H9 (cell line): ENCODE results near the gene SCAF8. TPM values are rescaled to one million over a fixed set of nuclear protein-coding genes. Genes with fewer than 3 reads are reported as not detected.

Experiments
- DNase-seq: peaks from one replicate; pipeline ENCODE4 v3.0.0-alpha.2; 2017
- H2AFZ ChIP-seq: one replicate; pipeline ENCODE4 v1.6.1; 2013; ENCODE audit warnings: mild to moderate bottlenecking, low read length, control low read depth, moderate library complexity
- H2AK5ac ChIP-seq: 2 replicates; pipeline ENCODE4 v1.6.1; 2013; ENCODE audit warnings: low read length, control low read depth, mixed read lengths; ENCODE audit not compliant: insufficient read length
- H2BK120ac ChIP-seq: one replicate; pipeline ENCODE4 v1.6.1; 2013; ENCODE audit warnings: low read depth, mild to moderate bottlenecking, low read length, control low read depth, inconsistent platforms; ENCODE audit not compliant: poor library complexity, severe bottlenecking
- H2BK12ac ChIP-seq: 2 replicates; pipeline ENCODE4 v1.6.1; 2013; ENCODE audit warnings: low read length, control low read depth, mixed read lengths, low read depth; ENCODE audit not compliant: insufficient read length
- H2BK15ac ChIP-seq: 2 replicates; pipeline ENCODE4 v1.6.1; 2013; ENCODE audit warnings: low read depth, low read length, control low read depth
- H2BK20ac ChIP-seq: one replicate; pipeline ENCODE4 v1.6.1; 2013; ENCODE audit warnings: low read depth, mild to moderate bottlenecking, low read length, control low read depth, inconsistent platforms; ENCODE audit not compliant: poor library complexity, severe bottlenecking
- H2BK5ac ChIP-seq: 2 replicates; pipeline ENCODE4 v1.6.1; 2013; ENCODE audit warnings: low read length, control low read depth, mixed read lengths; ENCODE audit not compliant: insufficient read length
- H3K14ac ChIP-seq: 2 replicates; pipeline ENCODE4 v1.6.1; 2013; ENCODE audit warnings: low read length, control low read depth; ENCODE audit not compliant: insufficient read depth
- H3K18ac ChIP-seq: 2 replicates; pipeline ENCODE4 v1.6.1; 2013; ENCODE audit warnings: low read depth, mild to moderate bottlenecking, mixed read lengths, low read length, control low read depth; ENCODE audit not compliant: insufficient read length
- H3K23ac ChIP-seq: 2 replicates; pipeline ENCODE4 v1.6.1; 2013; ENCODE audit warnings: low read length, control low read depth, mixed read lengths, low read depth; ENCODE audit not compliant: insufficient read length
- H3K23me2 ChIP-seq: 2 replicates; pipeline ENCODE4 v1.6.1; 2013; ENCODE audit warnings: low read depth, mild to moderate bottlenecking, mixed read lengths, low read length, control low read depth; ENCODE audit not compliant: insufficient read length, poor library complexity, severe bottlenecking
- H3K27ac ChIP-seq: 2 replicates; pipeline ENCODE4 v1.5.1; 2013; ENCODE audit warnings: low read length, control low read depth, mixed read lengths, low read depth; ENCODE audit not compliant: insufficient read length
- H3K27me3 ChIP-seq: 2 replicates; pipeline ENCODE4 v1.6.1; 2013; ENCODE audit warnings: low read length, control low read depth, inconsistent platforms; ENCODE audit not compliant: insufficient read depth
- H3K4ac ChIP-seq: 2 replicates; pipeline ENCODE4 v1.6.1; 2013; ENCODE audit warnings: low read depth, mild to moderate bottlenecking, control low read depth, inconsistent platforms, low read length, moderate library complexity
- H3K4me1 ChIP-seq: 2 replicates; pipeline ENCODE4 v1.6.1; 2013; ENCODE audit warnings: low read length, control low read depth, inconsistent platforms; ENCODE audit not compliant: insufficient read depth
- H3K4me2 ChIP-seq: 2 replicates; pipeline ENCODE4 v1.6.1; 2013; ENCODE audit warnings: low read length, control low read depth, mixed read lengths; ENCODE audit not compliant: insufficient read length, insufficient read depth
- H3K56ac ChIP-seq: 2 replicates; pipeline ENCODE4 v1.6.1; 2013; ENCODE audit warnings: low read depth, mild to moderate bottlenecking, mixed read lengths, low read length, control low read depth; ENCODE audit not compliant: insufficient read length
- H3K79me1 ChIP-seq: 2 replicates; pipeline ENCODE4 v1.6.1; 2013; ENCODE audit warnings: low read depth, mild to moderate bottlenecking, moderate library complexity, low read length, control low read depth, inconsistent platforms; ENCODE audit not compliant: insufficient read depth, poor library complexity, severe bottlenecking
- H3K79me2 ChIP-seq: 2 replicates; pipeline ENCODE4 v1.6.1; 2013; ENCODE audit warnings: low read length, control low read depth, inconsistent platforms; ENCODE audit not compliant: insufficient read depth
- H3K9ac ChIP-seq: 2 replicates; pipeline ENCODE4 v1.6.1; 2013; ENCODE audit warnings: low read length, control low read depth, mixed read lengths; ENCODE audit not compliant: insufficient read length; ENCODE audit errors: extremely low read depth
- H3K9me3 ChIP-seq: one replicate; pipeline ENCODE4 v1.6.1; 2013; ENCODE audit warnings: low read depth, low read length, inconsistent platforms; ENCODE audit not compliant: control insufficient read depth
- H3T11ph ChIP-seq: one replicate; pipeline ENCODE4 v1.6.1; 2013; ENCODE audit warnings: mild to moderate bottlenecking, low read length, control low read depth, inconsistent platforms
- H4K20me1 ChIP-seq: one replicate; pipeline ENCODE4 v1.6.1; 2013; ENCODE audit not compliant: control insufficient read depth, insufficient read length, insufficient read depth
- H4K5ac ChIP-seq: 2 replicates; pipeline ENCODE4 v1.6.1; 2013; ENCODE audit warnings: low read depth, mild to moderate bottlenecking, mixed read lengths, low read length, control low read depth; ENCODE audit not compliant: insufficient read length
- H4K8ac ChIP-seq: replicated peaks from 2 replicates; pipeline ENCODE4 v1.6.1; 2013; ENCODE audit warnings: low read length, control low read depth, mixed read lengths, low read depth; ENCODE audit not compliant: insufficient read length
- H4K91ac ChIP-seq: 2 replicates; pipeline ENCODE4 v1.6.1; 2013; ENCODE audit warnings: low read depth, mild to moderate bottlenecking, moderate library complexity, mixed read lengths, low read length, control low read depth; ENCODE audit not compliant: insufficient read length
- H3K27ac Mint-ChIP-seq, 3 experiments: 2 replicates in 2 of 3; 3 replicates in 1 of 3; pipeline ENCODE4 v1.8.0; 2020 to 2021; ENCODE audit warnings: mixed read lengths in 3 of 3, mild to moderate bottlenecking in 1 of 3, moderate library complexity in 1 of 3
- H3K27me3 Mint-ChIP-seq: 2 replicates; pipeline ENCODE4 v1.8.0; 2021; ENCODE audit warnings: low read depth, mild to moderate bottlenecking, moderate library complexity, mixed read lengths
- H3K36me3 Mint-ChIP-seq, 3 experiments: 2 replicates in 2 of 3; 3 replicates in 1 of 3; pipeline ENCODE4 v1.8.0; 2020 to 2021; ENCODE audit warnings: low read depth in 3 of 3, mixed read lengths in 3 of 3; ENCODE audit not compliant: insufficient read depth in 1 of 3
- H3K4me1 Mint-ChIP-seq, 2 experiments: 2 replicates each; pipeline ENCODE4 v1.8.0; 2020; ENCODE audit warnings: mixed read lengths in 2 of 2
- H3K4me3 Mint-ChIP-seq, 2 experiments: 2 replicates in 1 of 2; 3 replicates in 1 of 2; pipeline ENCODE4 v1.8.0; 2020 to 2021; ENCODE audit warnings: mild to moderate bottlenecking in 2 of 2, mixed read lengths in 2 of 2, moderate library complexity in 1 of 2
- H3K9me3 Mint-ChIP-seq, 2 experiments: 2 replicates in 1 of 2; 3 replicates in 1 of 2; pipeline ENCODE4 v1.8.0; 2020; ENCODE audit warnings: mild to moderate bottlenecking in 2 of 2, mixed read lengths in 2 of 2, moderate library complexity in 1 of 2
- WGBS: extraction: QIAGEN DNeasy Blood & Tissue Kit; methylation state at CpG from one replicate; pipeline ENCODE4 v1.1.7; 2013; ENCODE audit warnings: missing lambda C conversion rate, low lambda C conversion rate, mixed read lengths; ENCODE audit not compliant: insufficient read length; ENCODE audit errors: extremely low coverage; 5-methylcytosine and 5-hydroxymethylcytosine counted together
- total RNA-seq: library from RNA; stranded (reverse); gene quantifications from 2 replicates; pipeline ENCODE4 v1.2.1, GENCODE V29; 2021
- TF ChIP-seq, protein P1 (sequence below): fragments of 200-600 bp; sonication (generic); conservative IDR thresholded peaks from 3 replicates; pipeline ENCODE4 v1.8.0; 2021; ENCODE audit warnings: antibody characterized with exemption, mild to moderate bottlenecking

SCAF8 gene
- total RNA-seq, 1 experiment from 2014 or later, result 78.5 TPM

DNA sequence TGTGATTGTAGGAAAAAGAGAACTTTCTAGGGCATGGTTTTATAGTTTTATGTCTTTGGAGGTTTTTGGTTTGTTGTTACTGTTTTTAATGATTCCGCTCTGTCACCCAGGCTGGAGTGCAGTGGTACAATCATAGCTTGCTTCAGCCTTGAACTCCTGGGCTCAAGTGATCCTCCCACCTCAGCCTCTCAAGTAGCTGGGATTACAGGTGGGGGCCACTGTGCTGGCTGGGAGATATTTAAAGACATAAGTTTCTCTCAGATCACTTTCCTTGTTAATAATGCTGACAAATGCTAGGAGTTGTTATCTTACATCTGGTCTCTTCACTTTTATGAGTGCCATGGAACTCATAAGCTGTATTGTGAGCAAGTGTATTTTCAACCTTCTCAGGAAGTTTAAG lies 116.3 kb downstream of the SCAF8 start:
- no peak for DNase-seq
- H4K91ac ChIP-seq, result no peak overlapping the region
- H2AK5ac ChIP-seq, result no peak overlapping the region
- no peak overlapping the region for H3K56ac ChIP-seq
- no peak overlapping the region for H3K23ac ChIP-seq
- H3K4ac ChIP-seq, result no peak overlapping the region
- H2BK15ac ChIP-seq, result no peak overlapping the region
- H3K27me3 ChIP-seq, result no peaks in the 10 kb centered on the region
- H3K27ac Mint-ChIP-seq, result 0 out of 7 replicates have a peak overlapping the region, but pooled peaks of 1 of the 3 experiments have one; percentile 73
- peaks cover 26 to 34% of the 10 kb centered on the region in 2 experiments for H3K4me1 Mint-ChIP-seq
- H2BK120ac ChIP-seq, result no peak overlapping the region
- TF ChIP-seq, protein P1, sequence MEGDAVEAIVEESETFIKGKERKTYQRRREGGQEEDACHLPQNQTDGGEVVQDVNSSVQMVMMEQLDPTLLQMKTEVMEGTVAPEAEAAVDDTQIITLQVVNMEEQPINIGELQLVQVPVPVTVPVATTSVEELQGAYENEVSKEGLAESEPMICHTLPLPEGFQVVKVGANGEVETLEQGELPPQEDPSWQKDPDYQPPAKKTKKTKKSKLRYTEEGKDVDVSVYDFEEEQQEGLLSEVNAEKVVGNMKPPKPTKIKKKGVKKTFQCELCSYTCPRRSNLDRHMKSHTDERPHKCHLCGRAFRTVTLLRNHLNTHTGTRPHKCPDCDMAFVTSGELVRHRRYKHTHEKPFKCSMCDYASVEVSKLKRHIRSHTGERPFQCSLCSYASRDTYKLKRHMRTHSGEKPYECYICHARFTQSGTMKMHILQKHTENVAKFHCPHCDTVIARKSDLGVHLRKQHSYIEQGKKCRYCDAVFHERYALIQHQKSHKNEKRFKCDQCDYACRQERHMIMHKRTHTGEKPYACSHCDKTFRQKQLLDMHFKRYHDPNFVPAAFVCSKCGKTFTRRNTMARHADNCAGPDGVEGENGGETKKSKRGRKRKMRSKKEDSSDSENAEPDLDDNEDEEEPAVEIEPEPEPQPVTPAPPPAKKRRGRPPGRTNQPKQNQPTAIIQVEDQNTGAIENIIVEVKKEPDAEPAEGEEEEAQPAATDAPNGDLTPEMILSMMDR, result no peak
- peaks cover 8% of the 10 kb centered on the region for H3K79me1 ChIP-seq
- no peaks in the 10 kb centered on the region for H3K79me2 ChIP-seq
- no peak overlapping the region for H3K27ac ChIP-seq
- no peaks in the 10 kb centered on the region for H3K4me1 ChIP-seq
- H4K20me1 ChIP-seq, result no peaks in the 10 kb centered on the region
- no CpG with 5 or more reads among the region's 1 CpG for WGBS
- H3K14ac ChIP-seq, result no peak overlapping the region
- H2BK20ac ChIP-seq, result no peak overlapping the region
- H3K27me3 Mint-ChIP-seq, result no peaks in the 10 kb centered on the region
- peaks cover 0 to 8% (median 6%) of the 10 kb centered on the region in 3 experiments; a peak in 4 of 7 replicates for H3K36me3 Mint-ChIP-seq
- H3K23me2 ChIP-seq, result no peaks in the 10 kb centered on the region
- H3K18ac ChIP-seq, result no peak overlapping the region
- no peak overlapping the region for H4K8ac ChIP-seq
- H3T11ph ChIP-seq, result no peak overlapping the region
- no peak overlapping the region for H4K5ac ChIP-seq
- H3K4me3 Mint-ChIP-seq, result no peak overlapping the region
- H2AFZ ChIP-seq, result no peak overlapping the region
- no peak overlapping the region for H3K9ac ChIP-seq
- H3K9me3 Mint-ChIP-seq, result no peaks in the 10 kb centered on the region
- H3K4me2 ChIP-seq, result no peak overlapping the region
- H3K9me3 ChIP-seq, result no peaks in the 10 kb centered on the region
- H2BK12ac ChIP-seq, result no peak overlapping the region
- H2BK5ac ChIP-seq, result no peak overlapping the region
